ENCODE results near the gene STAU1. TPM values are rescaled to one million over a fixed set of nuclear protein-coding genes. Genes with fewer than 3 reads are reported as not detected.
A peak's percentile ranks its signal among the peaks of the same experiment; 100 is the strongest.

Gene STAU1
- total RNA-seq, 1 donor from 2014 or later: 96.0 TPM

DNA sequence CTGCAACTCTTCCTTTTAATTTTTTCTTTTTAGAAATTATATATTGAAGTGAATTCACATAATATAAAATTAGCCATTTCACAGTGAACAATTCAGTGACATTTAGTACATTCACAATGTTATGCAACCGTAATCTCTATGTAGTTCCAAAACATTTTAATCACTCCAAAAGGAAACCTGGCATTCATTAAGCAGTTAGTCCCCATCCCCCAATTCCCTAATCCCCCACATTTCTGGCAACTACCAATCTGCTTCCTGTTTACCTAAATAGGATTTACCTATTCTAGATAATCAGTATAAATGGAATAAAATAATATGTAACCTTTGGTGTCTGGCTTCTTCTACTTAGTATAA, 22.6 kb upstream of the STAU1 start:
- Mint-ChIP-seq H3K27ac (no peak overlapping the region), H3K36me3 (no peaks in the 10 kb centered on the region), H3K4me3 (no peak overlapping the region), H3K4me1 (no peaks in the 10 kb centered on the region), H3K27me3 (ENCODE audit: insufficient read depth, low read depth) (peaks cover 5% of the 10 kb centered on the region), H3K9me3 (peaks cover 8% of the 10 kb centered on the region)
- Histone ChIP-seq H3K9me3 (ENCODE audit: low read depth) (no peaks in the 10 kb centered on the region), H3K36me3 (no peaks in the 10 kb centered on the region), H3K9ac (no peak overlapping the region), H3K4me1 (no peaks in the 10 kb centered on the region), H3K79me2 (ENCODE audit: low read depth) (no peaks in the 10 kb centered on the region), H4K20me1 (ENCODE audit: low read depth) (no peaks in the 10 kb centered on the region), H3K27ac (no peak overlapping the region), H3K27me3 (no peaks in the 10 kb centered on the region), H3K4me2 (no peak overlapping the region), H3F3A (ENCODE audit: low read depth) (no peaks in the 10 kb centered on the region), H2AFZ (replicated peaks) (no peak overlapping the region), H3K4me3 (no peak overlapping the region)
- TF ChIP-seq, protein P1, sequence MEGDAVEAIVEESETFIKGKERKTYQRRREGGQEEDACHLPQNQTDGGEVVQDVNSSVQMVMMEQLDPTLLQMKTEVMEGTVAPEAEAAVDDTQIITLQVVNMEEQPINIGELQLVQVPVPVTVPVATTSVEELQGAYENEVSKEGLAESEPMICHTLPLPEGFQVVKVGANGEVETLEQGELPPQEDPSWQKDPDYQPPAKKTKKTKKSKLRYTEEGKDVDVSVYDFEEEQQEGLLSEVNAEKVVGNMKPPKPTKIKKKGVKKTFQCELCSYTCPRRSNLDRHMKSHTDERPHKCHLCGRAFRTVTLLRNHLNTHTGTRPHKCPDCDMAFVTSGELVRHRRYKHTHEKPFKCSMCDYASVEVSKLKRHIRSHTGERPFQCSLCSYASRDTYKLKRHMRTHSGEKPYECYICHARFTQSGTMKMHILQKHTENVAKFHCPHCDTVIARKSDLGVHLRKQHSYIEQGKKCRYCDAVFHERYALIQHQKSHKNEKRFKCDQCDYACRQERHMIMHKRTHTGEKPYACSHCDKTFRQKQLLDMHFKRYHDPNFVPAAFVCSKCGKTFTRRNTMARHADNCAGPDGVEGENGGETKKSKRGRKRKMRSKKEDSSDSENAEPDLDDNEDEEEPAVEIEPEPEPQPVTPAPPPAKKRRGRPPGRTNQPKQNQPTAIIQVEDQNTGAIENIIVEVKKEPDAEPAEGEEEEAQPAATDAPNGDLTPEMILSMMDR (IDR thresholded peaks at IDR 0.05): no peak
- TF ChIP-seq EZH2phosphoT487 (IDR thresholded peaks at IDR 0.05) (no peak), EZH2 (IDR thresholded peaks at IDR 0.05) (no peak)
- DNase-seq (ENCODE audit: low spot score): no peak

DNA sequence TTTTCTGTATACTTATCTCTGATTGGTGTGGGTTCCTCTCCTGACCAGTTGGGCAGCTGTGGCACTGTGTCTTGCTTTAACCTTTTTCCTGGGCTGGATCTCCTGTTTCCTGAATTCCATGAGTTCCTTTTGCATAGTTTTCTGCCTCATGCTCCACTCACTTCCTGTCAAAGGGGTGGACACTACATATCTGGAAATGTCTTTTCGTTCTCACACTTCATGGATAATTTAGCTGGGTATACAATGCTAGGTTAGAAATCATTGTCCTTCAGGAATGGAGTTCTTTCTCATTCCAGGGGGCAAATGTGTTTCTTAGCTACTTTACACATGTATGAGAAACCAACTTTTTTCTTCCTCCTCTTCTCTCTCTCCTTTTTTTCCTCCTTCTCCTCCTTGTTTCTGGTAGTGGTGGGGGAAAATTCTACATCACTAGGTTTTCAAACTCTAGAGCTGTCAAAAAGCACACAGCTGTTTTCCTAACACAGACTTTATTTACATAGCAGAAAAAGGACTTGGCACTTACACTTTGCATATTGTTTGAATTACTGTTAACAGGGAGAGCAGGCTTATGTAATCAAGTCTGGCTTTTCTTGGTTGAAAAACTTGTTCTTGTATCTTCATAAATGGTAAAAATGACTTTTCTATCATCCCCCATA, 22.1 kb upstream of the STAU1 start:
- DNase-seq (ENCODE audit: low spot score): no peak
- no peaks in the 10 kb centered on the region for H3K36me3 ChIP-seq
- Mint-ChIP-seq H3K9me3 (peaks cover 8% of the 10 kb centered on the region), H3K27ac (no peak overlapping the region), H3K27me3 (ENCODE audit: insufficient read depth, low read depth) (peaks cover 5% of the 10 kb centered on the region), H3K4me3 (no peak overlapping the region), H3K4me1 (no peaks in the 10 kb centered on the region), H3K36me3 (no peaks in the 10 kb centered on the region)
- H3F3A ChIP-seq (ENCODE audit: low read depth): no peaks in the 10 kb centered on the region
- no peak overlapping the region for H3K27ac ChIP-seq
- TF ChIP-seq EZH2 (IDR thresholded peaks at IDR 0.05) (no peak), EZH2phosphoT487 (IDR thresholded peaks at IDR 0.05) (no peak)
- TF ChIP-seq, protein P1 (IDR thresholded peaks at IDR 0.05): no peak
- no peak overlapping the region for H2AFZ ChIP-seq (replicated peaks)
- H3K79me2 ChIP-seq (ENCODE audit: low read depth): no peaks in the 10 kb centered on the region
- no peaks in the 10 kb centered on the region for H4K20me1 ChIP-seq (ENCODE audit: low read depth)
- H3K4me3 ChIP-seq: no peak overlapping the region
- no peaks in the 10 kb centered on the region for H3K9me3 ChIP-seq (ENCODE audit: low read depth)
- H3K27me3 ChIP-seq: no peaks in the 10 kb centered on the region
- H3K9ac ChIP-seq: no peak overlapping the region
- H3K4me1 ChIP-seq: no peaks in the 10 kb centered on the region
- no peak overlapping the region for H3K4me2 ChIP-seq

DNA sequence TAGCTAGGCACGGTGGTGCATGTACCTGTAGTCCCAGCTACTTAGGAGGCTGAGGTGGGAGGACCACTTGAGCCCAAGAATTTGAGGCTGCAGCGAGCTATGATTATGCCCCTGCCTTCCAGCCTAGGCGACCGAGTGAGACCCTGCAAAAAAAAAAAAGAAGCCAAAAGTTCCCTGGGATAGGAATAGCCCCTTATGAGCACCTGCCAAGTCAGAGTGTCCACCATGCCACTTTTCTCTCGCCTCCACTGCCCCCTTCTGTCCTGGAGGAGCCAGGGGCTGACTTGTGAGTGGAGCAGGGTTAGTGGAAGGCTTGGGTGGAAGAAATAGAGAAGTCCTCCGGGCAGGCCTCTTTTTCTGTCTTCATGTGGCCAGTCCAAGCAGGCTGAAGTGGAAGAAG, 18.9 kb upstream of the STAU1 start:
- Mint-ChIP-seq H3K4me3 (no peak overlapping the region), H3K27ac (no peak overlapping the region), H3K36me3 (no peaks in the 10 kb centered on the region), H3K27me3 (ENCODE audit: insufficient read depth, low read depth) (peaks cover 6% of the 10 kb centered on the region), H3K4me1 (no peaks in the 10 kb centered on the region), H3K9me3 (peaks cover 8% of the 10 kb centered on the region)
- Histone ChIP-seq H3F3A (ENCODE audit: low read depth) (no peaks in the 10 kb centered on the region), H4K20me1 (ENCODE audit: low read depth) (no peaks in the 10 kb centered on the region), H3K4me1 (no peaks in the 10 kb centered on the region), H3K79me2 (ENCODE audit: low read depth) (no peaks in the 10 kb centered on the region), H3K9ac (no peak overlapping the region), H3K4me3 (no peak overlapping the region), H2AFZ (replicated peaks) (no peak overlapping the region), H3K27me3 (no peaks in the 10 kb centered on the region), H3K36me3 (no peaks in the 10 kb centered on the region), H3K4me2 (no peak overlapping the region), H3K9me3 (ENCODE audit: low read depth) (no peaks in the 10 kb centered on the region), H3K27ac (no peak overlapping the region)
- TF ChIP-seq, protein P1 (IDR thresholded peaks at IDR 0.05): peak; percentile 10
- TF ChIP-seq EZH2phosphoT487 (IDR thresholded peaks at IDR 0.05) (no peak), EZH2 (IDR thresholded peaks at IDR 0.05) (no peak)
- no peak for DNase-seq (ENCODE audit: low spot score)

Measured in neural progenitor cell (in vitro differentiated cells).